ENCODE measurements around the gene DAAM1.
A peak's percentile ranks its signal among the peaks of the same experiment; 100 is the strongest.

DAAM1 gene

DNA sequence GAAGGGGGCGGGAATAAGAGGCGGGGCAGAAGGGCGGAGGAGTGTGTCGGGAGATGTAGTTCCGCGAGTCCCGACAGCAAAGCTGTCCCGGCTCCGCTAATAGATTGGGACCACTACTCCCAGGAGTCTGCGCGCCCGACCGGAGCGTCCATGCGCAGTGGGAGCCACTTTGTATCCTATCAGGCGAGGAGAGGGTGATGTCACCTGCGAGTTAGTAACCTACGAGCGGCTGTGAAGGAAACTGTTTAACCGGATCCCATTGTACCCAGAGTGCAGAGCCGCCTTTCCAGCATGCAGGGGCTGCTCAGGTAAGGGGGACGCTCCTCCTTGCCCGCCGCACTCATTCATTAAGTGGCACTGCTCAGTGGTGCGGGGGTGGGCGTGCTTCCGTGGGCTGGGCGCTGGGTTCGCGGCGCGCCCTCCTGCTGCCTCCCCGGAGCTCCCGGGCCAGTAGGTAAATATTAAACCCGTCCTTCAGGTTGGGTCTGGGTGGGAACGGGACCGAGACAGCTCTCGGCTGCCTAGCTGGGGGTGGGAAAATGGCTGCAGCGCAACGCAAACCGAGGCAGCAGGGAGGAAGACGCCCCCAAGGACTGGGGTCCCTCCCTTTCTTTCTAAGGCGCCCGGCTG, at the start of gene DAAM1:
DAAM1 (plus strand) TSS at position 207 of the 630 bp plus-strand sequence. CDS start 74,811 bp downstream, outside the sequence.
- peak; percentile 93 for DNase-seq (ENCODE audit: low read depth)

DNA sequence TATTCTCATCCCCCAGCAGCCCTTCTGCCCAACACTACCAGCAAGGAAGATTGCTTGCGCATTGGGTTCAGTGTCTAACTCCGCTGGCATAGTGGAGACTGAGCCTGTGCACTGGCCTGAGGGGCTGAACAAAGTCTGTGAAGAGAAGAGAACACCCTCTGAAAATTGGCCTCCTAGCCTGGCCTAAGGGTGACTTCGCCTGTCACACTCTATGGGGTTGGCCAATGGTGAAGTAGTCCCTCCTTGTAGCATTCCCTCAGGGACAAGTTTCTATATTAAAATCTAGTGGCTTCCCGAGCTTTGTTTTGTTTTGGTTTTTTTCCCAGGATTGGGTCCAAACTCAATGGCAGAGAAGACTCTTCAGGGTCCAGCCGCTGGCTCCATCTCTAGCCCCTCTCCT, 49.1 kb upstream of the DAAM1 start:
- no peak for DNase-seq (ENCODE audit: low read depth)

DNA sequence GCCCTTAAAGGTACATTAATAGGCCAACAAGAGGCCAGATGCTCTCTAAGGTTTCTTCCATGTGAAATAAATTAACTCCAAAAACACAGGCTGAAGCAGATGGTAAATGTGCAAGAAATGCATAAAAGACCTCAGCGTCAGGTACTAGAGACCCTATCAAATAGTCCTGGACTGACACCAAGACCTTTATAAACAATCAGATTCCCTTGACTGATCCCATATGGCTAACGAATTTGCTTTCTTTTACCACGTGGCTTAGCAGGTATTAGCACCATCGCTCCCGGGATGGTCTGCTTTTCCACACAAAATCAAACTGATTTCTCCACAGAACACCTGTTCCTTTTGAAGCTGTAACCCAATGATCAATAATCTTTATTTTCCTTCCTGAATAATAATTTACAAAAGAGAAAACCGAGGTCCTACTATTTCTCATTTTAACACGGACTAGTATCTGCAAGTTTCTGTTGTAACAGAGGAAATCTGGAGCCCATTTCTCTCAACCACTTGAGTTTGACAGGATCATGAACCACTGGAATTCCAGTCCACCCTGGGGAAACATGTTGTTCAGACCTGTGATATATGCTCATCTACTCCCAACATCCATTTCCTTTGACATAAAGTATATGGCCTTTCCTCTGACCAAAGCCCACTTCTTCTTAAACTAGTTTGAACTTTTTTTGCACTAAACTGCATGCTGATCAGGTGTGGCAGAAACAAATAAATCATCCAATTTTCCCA, 48.2 kb upstream of the DAAM1 start:
- no peak for DNase-seq (ENCODE audit: low read depth)

GRCh38 chr14:59146484-59146883, 42.0 kb upstream of the DAAM1 start:
- DNase-seq (ENCODE audit: low read depth) = no peak

GRCh38 chr14:59147007-59147406, 41.5 kb upstream of the DAAM1 start:
- DNase-seq (ENCODE audit: low read depth) = no peak

DNA sequence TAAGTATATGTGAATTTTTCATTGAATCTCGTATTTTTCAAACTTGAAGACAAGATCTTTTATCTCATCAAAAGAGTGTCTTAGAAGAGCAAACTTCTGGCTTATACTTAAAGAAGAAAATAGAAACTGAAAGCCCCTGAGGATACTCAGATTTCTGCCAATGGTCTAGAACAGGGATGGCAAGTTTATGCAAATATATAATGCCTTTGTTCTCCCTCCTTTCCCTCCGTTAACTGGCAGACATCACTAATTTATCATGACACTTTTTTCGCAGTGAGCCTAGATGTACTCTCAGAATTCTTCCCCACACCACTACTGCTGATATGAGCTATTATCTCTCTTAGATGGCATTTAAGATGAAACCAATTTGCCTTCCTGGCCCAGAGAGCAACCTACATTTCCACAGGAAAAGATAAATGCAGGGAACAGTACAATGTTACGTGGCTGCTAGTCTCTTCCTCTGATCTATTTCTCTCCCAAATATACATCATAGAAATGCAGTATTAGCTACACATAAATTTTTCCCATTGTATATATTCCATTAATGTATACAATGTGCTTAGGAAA, 40.0 kb upstream of the DAAM1 start:
- no peak for DNase-seq (ENCODE audit: low read depth)

DNA sequence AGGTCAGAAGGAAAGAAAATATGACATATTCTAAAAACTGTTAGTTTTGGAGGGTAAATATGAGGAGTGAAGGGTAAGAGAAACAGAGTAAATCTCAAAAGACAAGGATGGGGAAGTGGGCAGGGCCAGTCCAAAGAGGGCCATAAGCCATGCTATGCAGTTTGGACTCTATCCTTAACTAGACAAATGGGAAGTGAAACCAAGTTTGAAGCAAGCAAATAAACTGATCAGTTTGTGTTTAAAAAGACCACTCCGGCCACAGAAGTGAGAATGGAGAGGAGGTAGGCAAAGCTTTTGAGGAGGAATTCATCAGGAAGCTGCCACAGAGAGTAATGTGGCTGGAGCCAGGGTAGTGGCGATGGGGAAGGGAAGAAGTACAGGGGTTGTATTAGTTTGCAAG, 37.5 kb upstream of the DAAM1 start:
- no peak for DNase-seq (ENCODE audit: low read depth)

DNA sequence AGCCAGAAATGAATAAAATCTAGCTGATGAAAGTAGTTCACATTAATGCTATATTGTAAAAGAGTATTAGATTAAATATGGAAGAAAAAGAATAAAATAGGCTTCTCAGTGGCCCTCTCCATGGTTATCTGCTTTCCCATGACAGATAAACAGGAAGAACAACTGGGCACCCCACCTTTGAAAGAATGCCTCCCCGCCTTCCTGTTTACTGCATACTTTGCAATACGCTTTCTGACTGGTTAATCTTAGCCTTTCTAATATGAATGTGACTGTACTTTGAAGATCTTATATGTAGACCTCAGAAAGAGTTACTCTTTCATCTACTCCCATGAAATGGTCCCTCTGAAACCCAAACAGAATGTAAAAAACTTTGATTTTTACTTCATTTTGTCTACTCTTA, 34.1 kb upstream of the DAAM1 start:
- DNase-seq (ENCODE audit: low read depth) = no peak

DNA sequence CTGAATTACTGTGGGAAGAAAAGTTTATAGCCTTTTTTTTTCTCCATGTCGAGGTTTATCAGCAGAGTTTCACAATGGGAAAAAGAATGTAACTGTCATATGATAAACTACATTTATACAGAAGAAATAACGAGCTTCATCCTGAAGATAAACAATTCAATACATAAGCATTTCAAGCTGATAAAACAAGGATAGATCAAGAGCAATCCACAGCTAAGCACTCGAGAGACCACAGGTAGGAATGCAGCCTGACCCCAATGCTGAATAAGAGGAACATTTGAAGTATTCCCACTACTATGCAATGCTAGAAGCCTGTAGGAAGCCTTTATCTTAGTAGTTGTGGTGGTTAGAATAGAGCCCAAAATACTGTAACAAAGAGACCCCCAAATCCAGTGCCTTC, 32.6 kb upstream of the DAAM1 start:
- no peak for DNase-seq (ENCODE audit: low read depth)

DNA sequence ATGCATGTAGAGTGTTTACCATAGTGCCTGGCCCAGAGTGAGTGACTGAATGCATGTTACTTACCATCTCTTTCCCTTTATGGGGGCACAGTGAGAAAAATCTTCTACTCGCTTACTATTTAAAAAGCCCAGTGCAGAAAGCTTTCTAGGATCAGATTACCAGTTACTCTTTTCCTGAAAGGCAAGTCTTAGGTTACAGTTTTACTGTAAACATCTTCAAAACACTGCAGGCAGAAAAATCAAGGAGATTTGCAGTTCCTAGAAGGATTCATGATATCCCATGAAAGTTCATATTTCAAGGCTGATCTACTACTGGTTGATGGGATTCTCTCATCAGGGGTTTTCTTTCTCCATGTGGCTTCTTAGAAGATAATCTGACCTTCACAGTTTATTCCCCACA, 29.3 kb upstream of the DAAM1 start:
- no peak for DNase-seq (ENCODE audit: low read depth)

- no peak for DNase-seq (ENCODE audit: low read depth)
Observed at GRCh38 chr14:59160506-59160905, 28.0 kb upstream of the DAAM1 start.

GRCh38 chr14:59161561-59162175, 26.8 kb upstream of the DAAM1 start:
- DNase-seq (ENCODE audit: low read depth) = no peak

DNA sequence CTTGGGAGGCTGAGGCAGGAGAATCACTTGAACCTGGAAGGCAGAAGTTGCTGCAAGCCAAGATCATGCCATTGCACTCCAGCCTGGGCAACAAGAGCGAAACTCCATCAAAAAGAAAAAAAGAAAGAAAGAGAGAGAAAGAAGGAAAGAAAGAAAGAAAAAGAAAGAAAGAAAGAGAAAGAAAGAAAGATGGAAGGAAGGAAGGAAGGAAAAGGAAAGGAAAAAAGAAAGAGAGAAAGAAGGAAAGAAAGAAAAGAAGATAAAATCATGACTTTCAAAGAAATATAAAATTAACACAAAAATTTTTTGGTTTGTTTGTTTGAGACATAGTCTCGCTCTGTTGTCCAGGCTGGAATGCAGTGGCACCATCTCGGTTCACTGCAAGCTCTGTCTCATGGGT, 22.2 kb upstream of the DAAM1 start:
- no peak for DNase-seq (ENCODE audit: low read depth)

DNA sequence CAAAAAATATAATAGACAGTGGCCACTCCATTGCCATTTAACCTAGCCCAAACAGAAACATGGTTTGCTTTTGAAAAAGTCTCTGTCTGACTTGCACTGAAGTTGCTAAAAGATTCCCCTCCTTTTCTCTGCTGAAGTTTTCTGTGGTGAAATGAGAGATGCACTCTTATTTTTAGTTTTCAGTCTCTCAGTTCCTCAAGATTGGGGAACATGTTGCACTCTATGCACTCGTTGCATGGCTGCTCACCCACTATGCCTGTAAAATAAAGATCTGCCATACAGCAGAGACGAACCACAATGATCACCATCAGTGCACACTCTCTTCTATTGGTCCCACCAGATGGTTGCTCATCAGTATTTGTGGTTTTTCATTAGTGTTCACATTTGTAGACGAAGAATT, 13.1 kb upstream of the DAAM1 start:
- no peak for DNase-seq (ENCODE audit: low read depth)

DNA sequence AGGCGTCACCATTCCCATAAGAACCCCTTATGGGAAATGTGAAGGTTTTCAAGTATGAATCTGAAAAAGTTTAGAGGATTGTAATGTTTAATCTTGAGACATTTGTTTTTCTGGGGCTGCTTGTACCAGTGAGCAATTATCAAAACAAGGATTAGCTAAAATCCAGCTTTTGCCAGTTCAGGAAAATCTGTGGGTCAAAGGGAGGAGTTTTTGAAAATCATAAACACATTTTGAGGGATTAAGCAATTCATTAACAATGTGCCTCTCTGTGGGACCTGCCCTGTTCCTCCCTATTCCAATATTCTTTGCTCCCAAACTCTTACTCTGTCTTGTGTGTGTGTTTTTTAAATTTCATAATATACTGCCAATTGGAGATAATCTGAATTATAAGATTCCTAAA, 11.7 kb upstream of the DAAM1 start:
- no peak for DNase-seq (ENCODE audit: low read depth)

- no peak for DNase-seq (ENCODE audit: low read depth)
Observed at GRCh38 chr14:59177262-59177661, 11.2 kb upstream of the DAAM1 start.

- no peak for DNase-seq (ENCODE audit: low read depth)
Observed at GRCh38 chr14:59181791-59182190, 6.7 kb upstream of the DAAM1 start.

GRCh38 chr14:59182641-59183040, 5.8 kb upstream of the DAAM1 start:
- no peak for DNase-seq (ENCODE audit: low read depth)

DNA sequence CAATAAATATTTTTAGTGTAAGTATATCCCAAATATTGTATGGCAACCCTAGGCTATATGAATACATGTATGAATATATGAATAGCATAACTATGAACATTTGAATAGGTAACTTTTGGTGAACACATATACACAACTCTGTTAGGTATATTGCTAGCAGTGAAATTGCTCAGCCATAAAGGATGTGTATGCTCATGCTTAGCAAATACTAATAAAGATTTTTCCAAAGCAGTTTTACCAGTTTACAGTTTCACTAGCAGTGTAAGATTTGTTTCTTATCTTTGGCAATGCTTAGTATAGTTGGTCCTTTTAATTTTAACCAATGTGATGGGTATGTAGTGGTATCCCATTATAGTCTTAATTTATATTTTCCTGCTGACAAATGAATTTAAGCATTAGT, 5.3 kb upstream of the DAAM1 start:
- DNase-seq (ENCODE audit: low read depth) = no peak

DNA sequence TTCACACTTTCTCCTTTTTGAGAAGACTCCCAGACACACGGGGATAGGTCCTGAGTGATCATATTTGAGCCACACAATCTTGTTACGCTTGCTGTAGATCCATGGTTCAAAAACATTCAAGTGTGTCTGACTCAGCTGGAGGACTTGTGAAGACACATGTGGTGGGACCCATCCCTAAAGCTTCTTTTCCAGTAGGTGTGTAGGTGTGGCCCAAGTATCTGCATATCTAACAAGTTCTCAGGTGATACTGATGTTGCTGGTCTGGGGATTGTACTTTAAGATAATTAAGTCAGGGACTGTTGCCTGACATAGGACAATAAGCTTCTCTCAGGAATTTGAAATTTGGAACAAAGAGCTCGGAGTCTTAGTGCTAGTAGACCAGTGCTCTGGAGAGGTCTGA, 4.1 kb upstream of the DAAM1 start:
- DNase-seq (ENCODE audit: low read depth) = no peak

GRCh38 chr14:59185676-59186075, 2.8 kb upstream of the DAAM1 start:
- DNase-seq (ENCODE audit: low read depth) = no peak

DNA sequence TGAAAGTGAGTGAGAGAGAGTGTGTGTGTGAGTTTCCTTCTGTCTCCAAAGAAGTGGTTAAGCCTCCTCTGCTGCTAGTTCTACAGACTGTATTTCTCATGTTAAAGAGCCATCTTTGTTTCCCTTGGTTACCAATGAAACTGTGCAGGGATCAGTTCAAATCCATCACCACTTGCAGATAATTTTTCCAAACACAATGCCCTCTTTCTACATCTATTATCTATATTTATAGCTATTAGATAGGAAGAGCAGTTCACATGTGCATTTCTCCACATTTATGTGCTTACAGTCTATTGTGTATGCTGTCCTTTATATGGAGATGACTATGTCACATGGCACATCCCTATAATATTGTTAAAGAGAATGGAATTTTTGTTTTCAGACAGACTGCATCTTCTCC, 2.2 kb upstream of the DAAM1 start:
- DNase-seq (ENCODE audit: low read depth) = no peak

DNA sequence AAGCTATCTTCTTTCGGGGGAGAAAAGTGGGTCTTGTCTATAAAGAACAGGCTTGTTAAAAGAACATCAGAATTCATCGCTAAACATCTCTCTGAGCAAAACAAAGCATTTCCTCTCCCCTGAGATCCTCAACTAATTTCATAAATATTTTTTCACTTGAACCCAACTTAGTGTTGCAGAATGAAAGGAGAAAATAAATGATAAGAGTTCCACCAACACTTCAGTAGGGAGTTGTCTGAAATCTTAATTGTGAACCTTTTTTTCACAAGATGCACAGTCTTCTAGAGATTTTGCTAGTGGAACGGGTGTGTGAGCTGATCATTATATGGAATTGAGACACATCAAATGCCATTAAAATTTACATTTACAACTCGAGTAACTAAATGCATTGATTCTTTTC, 1.3 kb upstream of the DAAM1 start:
- DNase-seq (ENCODE audit: low read depth) = no peak

Measured in activated T-cell treated with anti-CD3 and anti-CD28 coated beads for 24 hours (primary cell).